GM19193 (cell line): Measurements from ENCODE around the gene CCDC194.
A peak's percentile ranks its signal among the peaks of the same experiment; 100 is the strongest.

Source experiments
- POLR2A ChIP-seq: IDR thresholded peaks from 4 replicates; pipeline ENCODE4 v1.6.1; 2011; ENCODE audit not compliant: insufficient read depth, insufficient read length; ENCODE audit errors: extremely low read depth

CCDC194 gene

DNA sequence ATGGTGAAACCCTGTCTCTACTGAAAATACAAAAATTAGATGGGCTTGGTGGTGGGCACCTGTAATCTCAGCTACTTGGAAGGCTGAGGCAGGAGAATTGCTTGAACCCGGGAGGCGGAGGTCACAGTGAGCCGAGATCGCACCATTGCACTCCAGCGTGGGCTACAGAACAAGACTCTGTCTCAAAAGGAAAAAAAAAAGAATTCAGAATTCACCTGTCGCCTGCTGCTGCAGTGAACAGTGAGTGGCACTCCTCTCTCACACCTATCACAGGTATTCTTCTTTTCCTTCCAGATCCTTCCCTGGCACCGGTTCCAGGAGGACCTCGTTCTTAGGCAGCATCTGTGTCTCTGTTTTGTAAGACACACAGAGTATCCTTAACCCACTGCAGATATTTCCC is 20.1 kb upstream of the CCDC194 start:
- TF ChIP-seq POLR2A = no peak

DNA sequence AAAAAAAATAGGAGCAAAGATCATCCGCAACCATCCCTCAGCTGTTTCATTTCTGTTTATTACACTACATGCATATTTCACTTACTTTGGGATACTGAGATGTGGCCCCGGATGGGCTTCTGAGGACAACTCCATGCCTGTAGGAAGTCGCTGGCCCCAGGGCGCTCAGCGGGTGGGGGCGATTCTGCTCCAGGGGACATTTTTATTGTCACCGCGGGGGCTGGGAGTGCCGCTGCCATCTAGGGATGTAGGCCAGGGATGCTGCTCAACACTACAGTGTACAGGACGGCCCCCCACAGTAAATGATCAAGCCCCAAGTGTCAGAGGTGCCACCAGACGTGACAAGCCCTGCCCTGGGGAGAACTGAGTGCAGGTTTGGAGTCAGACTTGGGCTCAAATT is 17.8 kb upstream of the CCDC194 start:
- no peak for TF ChIP-seq POLR2A

GRCh38 chr19:17409990-17410389 is 16.0 kb upstream of the CCDC194 start:
- TF ChIP-seq POLR2A = no peak

- TF ChIP-seq POLR2A = no peak
Measured at GRCh38 chr19:17406887-17407196, 12.8 kb upstream of the CCDC194 start.

DNA sequence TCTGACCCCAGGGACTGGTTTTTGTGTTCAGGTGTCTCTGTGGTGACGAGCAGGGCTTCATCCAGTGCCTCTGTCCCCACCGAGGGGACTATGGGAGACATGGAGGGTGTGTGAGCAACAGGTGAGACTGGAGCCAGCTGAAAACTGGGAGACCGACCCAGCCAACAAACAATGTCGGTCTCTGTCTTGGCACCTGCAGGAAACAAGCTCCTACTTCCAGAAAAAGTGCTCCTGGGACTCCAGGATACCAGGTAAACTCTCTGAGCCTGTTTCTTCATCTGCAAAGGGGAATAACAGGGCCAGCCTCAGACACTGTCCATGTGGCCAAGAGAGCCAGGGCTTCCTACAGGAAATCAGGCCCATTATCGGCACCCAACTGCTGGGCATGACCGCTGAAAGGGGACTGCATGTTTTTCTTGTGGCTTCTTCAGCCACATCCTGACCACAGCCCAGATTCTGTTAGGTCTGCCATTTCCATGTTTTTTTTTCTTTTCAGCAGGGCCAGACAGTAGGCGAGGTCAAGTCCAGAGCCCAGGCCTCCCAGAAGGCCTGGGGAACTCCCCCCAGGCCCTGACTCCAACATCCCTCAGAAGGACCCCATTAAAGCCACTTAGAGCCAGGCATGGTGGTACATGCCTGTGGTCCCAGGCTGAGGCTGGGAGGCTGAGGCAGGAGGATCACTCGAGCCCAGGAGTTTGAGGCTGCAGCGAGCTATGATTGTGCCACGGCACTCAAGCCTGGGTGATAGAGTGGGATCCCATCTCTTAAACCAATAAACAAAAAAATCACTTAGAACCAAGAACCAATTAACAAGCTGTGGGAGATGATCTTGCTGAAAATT is 12.3 kb upstream of the CCDC194 start:
- TF ChIP-seq POLR2A = no peak

- peak; percentile 81 for TF ChIP-seq POLR2A
Measured at GRCh38 chr19:17405250-17406045, 11.5 kb upstream of the CCDC194 start, which contains the start of gene BST2. Gene BST2 (minus strand): TSS chr19:17405630. CDS start chr19:17405575, 55 bp downstream.

- no peak for TF ChIP-seq POLR2A
Measured at GRCh38 chr19:17404621-17405249, 10.7 kb upstream of the CCDC194 start.

DNA sequence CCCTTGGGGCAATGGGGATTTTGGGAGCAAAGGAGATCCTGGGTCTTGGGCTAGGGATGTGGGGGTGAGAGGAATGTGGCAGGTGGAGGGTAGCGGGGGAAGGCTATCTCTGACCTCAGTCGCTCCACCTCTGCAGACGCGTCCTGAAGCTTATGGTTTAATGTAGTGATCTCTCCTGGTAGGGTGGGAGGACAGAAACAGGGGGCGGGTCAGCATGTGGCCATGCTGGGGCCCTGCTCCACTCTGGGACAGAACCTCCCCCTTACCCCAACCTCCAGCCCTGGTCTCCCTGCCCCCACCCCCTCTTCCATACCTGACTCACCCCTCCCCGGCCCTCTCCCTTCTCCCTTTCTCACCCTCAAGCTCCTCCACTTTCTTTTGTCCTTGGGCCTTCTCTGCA is 10.0 kb upstream of the CCDC194 start:
- TF ChIP-seq POLR2A = no peak

GRCh38 chr19:17402982-17403855 is 9.2 kb upstream of the CCDC194 start:
- TF ChIP-seq POLR2A = no peak

GRCh38 chr19:17401628-17402027 is 7.6 kb upstream of the CCDC194 start:
- no peak for TF ChIP-seq POLR2A

- TF ChIP-seq POLR2A = peak; percentile 37
Measured at GRCh38 chr19:17398902-17399527, 5.0 kb upstream of the CCDC194 start.

DNA sequence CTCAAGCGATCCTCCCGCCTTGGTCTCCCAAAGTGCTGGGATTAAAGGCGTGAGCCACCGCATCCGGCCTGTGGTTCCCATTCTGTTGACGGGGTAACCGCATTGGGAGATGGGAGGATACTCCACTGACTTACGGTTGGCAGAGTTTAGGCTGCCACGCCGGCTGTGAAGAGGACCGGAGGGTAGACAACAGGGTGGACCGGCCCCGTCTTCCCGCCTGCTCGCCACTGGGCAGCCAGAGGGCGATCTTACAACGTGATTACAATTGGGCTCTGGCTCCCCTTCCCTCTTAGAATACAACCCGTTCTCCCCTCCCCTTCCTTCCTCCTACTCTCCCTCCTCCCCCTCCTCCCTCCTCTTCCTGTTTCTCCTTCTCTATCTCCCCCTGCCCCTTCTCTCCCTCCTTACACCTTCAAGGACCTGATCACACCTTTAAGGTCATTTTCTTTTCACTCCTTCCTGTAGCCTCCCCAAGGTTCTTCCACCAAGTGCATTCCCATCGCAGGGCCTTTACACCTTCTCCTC is 957 bp upstream of the CCDC194 start:
- TF ChIP-seq POLR2A = peak; percentile 38

DNA sequence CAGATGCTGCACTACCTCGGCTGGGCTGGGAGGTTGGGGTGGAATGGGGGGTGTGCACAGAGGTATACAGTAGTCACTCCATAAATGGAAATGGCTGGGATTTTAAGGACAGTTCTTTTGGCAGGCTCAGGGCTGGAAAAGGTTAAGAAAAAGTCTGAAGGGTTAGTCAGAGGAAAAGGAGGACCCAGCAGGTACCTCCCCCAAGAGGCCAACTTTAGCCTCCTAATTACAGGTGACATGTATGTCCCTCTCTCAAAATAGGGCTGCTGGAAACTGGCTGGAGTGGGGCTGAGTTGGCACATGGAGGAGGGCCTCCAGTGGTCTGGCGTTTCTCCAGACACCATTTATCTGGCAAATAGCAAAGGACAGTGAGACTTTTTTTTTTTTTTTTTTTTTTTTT is 994 bp downstream of the CCDC194 start:
- no peak for TF ChIP-seq POLR2A
